ENCODE results near the gene GNG4. TPM values are rescaled to one million over a fixed set of nuclear protein-coding genes. Genes with fewer than 3 reads are reported as not detected.
A peak's percentile ranks its signal among the peaks of the same experiment; 100 is the strongest.

The GNG4 gene
- polyA plus RNA-seq, 4 donors, result 1.6 to 50.7 (median 5.2) TPM

GRCh38 chr1:235500971-235501540, 148.5 kb downstream of the GNG4 start:
- no peak for FAIRE-seq
- 50 to 71% (median 66%) methylated on average over 5 of the region's 5 CpGs for WGBS, 3 donors
- Histone ChIP-seq H3K27ac (ENCODE audit: low read depth in 1 of 3, low read length in 2 of 3) (no peak overlapping the region), H3K4me1 (ENCODE audit: control insufficient read depth in 3 of 3, insufficient read depth in 2 of 3, low read depth in 1 of 3, low read length in 2 of 3) (peaks cover 0 to 7% (median 0%) of the 10 kb centered on the region in 3 donors), H3K27me3 (ENCODE audit: control insufficient read depth in 3 of 3, insufficient read depth in 3 of 3, low read length in 3 of 3) (no peaks in the 10 kb centered on the region), H3K4me3 (ENCODE audit: low read depth in 1 of 3, low read length in 3 of 3) (no peak overlapping the region), H3K9me3 (ENCODE audit: control insufficient read depth in 2 of 2, insufficient read depth in 1 of 2, low read depth in 1 of 2, low read length in 1 of 2) (no peaks in the 10 kb centered on the region), H3K36me3 (ENCODE audit: control insufficient read depth in 3 of 3, insufficient read depth in 2 of 3, low read depth in 1 of 3, low read length in 3 of 3) (peaks cover 0 to 4% (median 0%) of the 10 kb centered on the region in 3 donors)
- peak in 1 of 2 donors; percentile 62 for DNase-seq

Other genes with a start within 250 kb of the GNG4 start
- gene B3GALNT2, start 145.3 kb downstream of the GNG4 start, polyA plus RNA-seq, result 10 to 100 TPM in 1 of 4 donors, 1 to 10 TPM in 3; 2.7 to 17.3 (median 5.5) TPM
- 1 to 10 TPM; 2.9 to 6.6 (median 5.0) TPM for gene LYST, start 217.1 kb upstream of the GNG4 start, polyA plus RNA-seq